ENCODE data around the gene FOXK2.

The FOXK2 gene

DNA sequence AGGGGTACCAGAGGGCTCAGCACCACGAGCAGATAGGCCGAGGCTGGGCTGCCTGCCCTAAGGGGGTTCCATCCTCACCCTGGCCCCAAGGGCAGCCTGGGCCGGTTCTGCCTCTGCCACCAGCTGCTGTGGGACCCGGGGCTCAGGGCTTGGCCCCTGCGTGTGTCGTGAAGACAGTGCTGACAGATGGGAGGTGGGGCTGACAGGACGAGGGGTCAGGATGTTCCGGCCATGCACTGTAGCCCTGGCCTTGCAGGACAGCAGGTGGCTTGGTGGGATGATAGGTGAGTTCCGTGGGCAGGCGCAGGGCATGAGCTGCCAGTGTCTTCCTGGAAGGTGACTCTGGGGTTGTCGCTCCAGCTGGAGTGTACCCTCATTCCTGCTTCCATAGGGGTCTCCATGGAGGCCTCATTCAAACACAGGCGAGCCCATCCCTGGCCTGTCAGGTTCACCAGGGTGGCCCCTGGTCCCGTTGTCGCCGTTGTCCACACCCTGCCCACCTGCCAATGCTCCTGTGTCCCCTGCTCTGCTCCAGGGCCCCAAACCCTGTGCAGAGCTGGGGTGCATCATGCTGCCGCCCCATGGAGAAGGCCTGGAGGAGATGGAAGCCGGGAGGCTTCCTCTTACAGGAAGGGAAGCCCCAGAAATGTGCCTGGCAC is 71.5 kb downstream of the FOXK2 start:
- no peak for DNase-seq (ENCODE audit: low spot score)

DNA sequence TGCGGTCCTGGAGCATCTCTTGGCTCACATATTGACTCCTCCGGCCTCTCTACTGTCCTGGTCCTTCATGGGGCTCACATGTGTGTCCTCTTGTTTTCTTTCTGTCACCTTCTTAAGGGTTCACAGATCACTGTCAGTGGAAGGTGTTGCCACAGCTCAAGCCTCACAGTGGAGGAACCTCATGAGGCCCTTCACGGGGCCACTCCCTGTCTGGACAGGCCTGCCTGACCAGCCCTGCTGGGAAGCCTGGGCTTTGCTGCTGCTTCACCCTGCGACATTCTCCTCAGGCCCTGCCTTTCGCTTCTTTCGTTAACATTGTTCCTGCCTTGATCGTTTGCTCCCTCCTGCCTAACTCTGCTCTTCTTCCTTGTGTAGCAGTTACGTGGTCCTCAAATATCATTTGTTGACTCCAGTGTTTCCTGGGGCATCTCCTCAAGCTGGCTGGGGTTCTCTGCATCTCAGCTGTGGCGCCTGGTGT is 72.8 kb downstream of the FOXK2 start:
- DNase-seq (ENCODE audit: low spot score): no peak

DNA sequence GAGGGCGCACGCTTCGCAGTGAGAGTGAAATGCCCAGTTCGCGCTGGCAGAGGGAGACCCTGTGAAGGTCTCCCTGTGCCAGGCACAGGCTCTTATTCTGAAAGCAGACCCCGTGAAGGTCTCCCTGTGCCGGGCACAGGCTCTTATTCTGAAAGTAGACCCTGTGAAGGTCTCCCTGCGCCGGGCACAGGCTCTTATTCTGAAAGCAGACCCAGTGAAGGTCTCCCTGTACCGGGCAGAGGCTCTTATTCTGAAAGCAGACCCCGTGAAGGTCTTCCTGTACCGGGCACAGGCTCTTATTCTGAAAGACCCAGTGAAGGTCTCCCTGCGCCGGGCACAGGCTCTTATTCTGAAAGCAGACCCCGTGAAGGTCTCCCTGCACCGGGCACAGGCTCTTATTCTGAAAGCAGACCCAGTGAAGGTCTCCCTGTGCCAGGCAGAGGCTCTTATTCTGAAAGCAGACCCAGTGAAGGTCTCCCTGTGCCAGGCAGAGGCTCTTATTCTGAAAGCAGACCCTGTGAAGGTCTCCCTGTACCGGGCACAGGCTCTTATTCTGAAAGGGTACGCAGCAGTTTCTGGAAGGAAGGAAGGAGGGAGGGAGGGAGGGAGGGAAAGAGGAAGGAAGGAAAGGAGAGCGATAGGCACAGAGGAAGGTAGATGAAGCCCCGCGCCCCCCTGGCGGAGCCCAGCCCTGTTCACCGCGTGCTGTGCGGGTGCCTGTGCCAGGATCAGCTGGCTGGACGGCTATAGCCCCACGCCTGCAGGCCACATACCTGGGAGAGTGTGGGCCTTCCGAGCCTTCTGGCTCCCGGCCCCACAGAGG is 73.4 kb downstream of the FOXK2 start:
- DNase-seq (ENCODE audit: low spot score): peak; percentile 92

DNA sequence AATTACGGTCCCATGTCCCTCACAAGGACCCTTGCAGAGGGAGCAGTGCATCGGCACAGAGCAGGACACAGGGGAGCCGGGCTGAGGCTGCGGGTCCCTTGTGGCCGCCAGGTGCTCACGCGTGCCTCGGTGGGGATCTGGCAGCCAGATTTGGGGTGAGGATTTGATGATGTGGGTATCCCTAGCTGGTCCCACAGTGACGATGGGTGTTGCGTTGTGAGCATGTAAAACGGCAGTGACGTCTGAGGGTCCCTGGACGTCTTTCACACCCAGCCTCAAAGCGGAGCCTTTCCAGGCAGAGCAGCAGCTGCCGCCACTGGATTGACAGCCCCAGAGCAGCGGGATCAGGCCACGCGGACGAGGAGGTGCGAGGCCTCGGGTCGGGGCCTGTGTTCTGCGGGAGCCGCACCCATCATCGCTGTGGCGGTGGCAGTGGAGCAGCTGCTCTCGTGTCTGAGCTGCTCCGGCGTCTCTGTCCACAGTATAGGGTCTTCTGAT is 74.1 kb downstream of the FOXK2 start:
- no peak for DNase-seq (ENCODE audit: low spot score)

DNA sequence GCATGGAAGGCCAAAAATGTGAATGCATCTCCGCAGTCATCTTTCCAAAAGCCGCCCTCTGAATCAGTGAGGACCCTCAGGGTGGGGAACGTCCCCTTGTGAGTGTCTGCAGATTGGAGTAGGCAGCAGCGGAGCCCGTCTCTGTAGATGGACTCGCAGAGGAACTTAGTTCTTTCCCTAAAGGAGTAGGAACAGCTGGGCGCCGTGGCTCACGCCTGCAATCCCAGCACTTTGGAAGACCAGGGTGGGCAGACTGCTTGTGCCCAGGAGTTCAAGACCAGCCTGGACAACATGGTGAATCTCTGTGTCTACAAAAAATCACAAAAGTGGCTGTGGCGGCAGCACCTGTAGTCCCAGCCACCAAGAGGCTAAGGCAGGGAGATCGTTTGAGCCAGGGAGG is 75.0 kb downstream of the FOXK2 start:
- DNase-seq (ENCODE audit: low spot score): no peak

DNA sequence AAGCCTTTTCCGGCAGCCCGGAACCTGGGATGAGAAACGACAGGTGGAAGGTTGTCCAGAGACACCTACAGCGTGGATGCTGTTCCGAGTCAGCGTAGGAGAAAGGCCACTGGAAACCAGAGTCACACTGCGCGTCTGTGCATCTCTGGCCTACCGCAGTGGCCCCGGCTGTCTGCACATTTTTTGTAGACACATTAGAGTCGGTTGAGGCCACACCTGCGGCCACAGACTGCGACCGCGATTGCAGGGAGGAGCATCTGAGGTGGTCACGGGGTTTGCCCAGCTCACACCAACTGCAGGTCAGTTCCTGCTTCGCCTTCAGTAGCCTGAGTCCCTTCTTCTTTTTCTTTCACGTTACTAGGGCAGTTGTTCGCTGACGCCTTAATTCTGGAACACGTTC is 76.4 kb downstream of the FOXK2 start:
- DNase-seq (ENCODE audit: low spot score): no peak

DNA sequence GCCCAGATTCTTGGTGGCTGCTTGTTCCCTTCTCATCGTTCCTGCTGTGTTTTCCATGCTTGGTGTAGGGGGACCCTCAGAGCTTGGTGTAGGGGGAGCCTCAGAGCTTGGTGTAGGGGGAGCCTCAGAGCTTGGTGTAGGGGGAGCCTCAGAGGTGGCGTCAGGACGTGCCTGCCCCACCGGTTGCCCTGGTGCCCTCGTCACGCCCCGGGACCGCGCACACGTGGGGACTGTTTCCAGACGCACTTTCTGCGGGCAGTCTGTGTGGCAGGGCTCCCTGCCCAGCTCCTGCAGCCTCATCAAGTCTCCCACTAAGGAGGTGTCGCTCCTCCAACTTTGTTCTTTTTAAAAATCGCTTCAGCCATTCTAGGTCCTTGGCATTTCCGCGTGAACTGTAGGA is 76.8 kb downstream of the FOXK2 start:
- no peak for DNase-seq (ENCODE audit: low spot score)

DNA sequence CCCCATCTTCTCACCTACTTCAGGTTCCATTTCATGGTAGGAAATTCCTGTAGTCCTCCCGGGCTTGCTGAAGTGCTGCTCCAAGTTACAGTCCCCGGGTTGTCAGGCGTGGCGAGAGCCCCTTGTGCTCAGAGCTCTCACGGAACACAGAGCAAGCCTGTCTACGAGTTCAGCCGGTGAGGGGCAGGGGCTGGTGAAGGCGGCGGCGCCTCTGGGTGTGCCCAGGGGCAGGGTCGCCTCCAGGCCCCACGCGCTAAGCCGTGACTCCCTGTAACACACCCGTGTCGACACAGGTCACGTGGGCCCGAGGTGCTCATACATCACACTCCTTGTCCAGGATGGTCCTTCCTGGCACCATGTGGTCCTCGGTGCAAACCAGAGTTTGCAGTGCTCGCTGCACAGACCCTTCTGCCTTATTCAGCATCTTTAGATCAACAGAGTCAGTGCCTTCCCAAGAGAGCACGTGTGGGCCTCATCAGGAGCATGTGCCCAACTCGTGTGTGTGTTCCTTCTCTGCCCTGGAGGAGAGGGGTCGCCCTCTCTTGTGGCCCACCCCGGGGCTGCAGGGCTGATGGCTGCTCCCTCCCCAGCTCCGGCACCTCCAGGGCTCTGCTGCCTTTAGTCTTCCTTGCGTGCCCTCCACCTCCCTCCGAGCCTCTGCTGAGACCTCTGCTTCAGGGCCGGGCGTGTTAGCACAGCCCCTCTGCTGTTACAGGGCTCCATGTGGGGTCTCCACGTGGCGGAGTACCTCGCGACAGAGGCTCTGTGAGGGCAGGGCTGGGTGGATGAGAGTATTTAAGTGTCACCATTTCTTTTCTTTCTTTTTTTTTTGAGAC is 77.5 kb downstream of the FOXK2 start:
- DNase-seq (ENCODE audit: low spot score): no peak

DNA sequence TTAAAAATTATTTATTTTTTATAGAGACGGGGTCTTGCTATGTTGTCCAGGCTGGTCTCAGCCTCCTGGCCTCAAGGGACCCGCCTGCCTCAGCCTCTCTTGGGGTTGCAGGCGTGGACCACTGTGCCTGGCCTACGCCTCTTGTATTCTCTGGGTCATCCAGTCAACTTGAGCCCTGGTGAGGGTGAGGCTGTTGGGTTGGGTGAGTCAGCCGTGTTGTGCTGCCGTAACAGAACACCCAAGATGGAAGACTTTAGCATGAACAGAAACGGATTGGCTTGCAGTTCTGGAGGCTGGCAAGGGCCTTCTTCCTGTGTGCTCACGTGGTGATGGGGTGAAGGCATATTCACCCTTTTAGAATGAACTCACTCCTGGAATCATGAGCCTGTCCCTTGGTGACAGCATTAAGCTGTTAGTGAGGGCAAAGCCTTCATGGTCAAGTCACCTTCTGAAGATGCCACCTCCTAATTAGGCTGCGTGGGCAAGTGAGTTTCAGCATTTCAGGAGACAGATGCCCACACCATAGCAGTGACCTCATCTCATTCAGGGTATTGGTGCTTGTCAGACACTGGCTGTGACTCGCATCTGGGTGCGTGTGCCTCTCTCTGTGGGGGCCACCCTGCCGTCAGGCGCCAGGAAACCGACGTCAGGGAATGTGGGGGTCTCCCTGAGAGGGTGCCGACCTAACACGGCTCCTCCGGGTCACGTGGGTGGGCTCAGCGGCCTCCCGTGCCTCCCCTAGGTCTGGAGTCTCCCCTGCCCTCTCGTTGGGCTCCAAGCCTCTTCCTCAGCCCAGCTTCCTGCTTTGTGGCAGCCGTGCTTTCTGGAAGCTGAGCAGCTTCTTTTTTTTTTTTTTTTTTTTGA is 79.0 kb downstream of the FOXK2 start:
- DNase-seq (ENCODE audit: low spot score): no peak

DNA sequence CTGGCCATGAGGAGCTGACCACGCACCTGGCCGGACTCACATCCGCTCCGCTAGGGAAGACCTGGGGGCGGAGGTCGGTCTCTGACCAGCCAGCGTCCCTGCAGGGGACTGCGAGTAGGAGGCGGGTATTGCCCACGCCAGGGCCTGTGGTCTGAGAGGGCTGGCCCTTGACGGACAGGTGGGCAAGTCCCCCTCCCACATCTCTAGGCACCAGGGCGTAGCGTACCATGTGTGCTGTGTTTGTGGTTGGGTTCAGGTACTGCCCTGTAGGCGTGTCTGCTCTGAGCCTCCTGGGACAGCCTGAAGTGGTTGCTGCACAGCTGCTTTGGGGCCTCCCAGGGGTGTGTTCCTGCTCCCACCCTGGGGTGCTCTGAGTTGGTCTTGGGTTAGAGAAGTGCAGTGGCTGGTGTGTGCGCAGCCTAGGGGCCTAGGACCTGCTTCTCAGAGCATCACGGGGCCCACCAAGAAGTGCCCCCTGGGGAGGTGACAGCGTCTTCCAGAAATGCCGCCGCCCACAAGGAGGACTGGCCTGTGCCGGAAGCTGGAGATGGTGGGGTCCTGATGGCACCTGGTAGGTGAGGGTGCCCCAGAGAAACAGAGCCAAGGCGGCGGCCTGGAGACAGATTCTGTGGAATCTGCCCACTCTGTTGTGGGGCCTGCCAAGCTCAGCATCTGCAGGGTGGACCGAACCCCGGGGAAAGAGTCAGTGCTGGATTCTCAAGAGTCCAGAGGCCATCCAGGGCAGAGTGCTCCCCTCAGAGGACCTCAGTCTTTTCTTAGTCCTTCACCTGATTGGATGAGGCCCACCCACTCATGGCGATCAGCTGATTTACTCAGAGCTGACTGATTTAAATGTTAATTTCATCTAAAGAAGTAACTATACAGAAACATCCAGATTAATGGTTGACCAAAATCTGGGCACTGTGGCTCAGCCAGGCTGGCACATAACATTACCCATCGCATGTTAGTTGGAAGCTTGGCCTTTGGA is 80.4 kb downstream of the FOXK2 start:
- no peak for DNase-seq (ENCODE audit: low spot score)

DNA sequence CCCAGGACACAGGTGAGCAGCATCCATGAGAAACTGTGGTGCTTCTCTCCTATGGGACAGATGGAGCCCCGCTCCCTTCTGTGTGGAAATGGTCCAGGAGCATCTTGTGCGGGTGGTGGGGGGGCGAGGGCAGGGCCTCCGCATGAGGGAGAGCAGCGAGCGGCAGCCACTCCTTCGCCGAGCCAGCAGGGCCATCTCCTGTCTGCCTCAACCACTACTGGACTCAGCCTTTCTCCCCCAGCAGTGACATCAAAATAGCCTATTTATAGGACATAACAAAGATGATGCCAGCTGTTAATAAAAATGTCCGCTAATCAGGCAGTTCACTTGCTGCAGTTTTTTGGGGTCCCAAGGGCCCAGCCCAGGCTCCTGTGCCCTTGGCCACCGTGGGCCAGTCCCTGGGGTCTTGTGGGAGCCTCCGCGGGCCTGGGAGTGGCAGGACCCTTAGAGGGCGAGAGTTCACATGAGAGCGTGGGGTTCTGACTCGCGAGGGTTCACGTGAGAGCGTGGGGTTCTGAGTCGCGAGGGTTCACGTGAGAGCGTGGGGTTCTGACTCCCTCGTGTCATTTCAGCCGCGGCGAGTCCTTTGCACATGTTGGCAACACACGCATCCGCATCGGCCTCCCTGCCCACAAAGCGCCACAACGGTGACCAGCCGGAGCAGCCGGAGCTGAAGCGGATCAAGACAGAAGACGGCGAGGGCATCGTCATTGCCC is 81.4 kb downstream of the FOXK2 start:
- DNase-seq (ENCODE audit: low spot score): no peak

DNA sequence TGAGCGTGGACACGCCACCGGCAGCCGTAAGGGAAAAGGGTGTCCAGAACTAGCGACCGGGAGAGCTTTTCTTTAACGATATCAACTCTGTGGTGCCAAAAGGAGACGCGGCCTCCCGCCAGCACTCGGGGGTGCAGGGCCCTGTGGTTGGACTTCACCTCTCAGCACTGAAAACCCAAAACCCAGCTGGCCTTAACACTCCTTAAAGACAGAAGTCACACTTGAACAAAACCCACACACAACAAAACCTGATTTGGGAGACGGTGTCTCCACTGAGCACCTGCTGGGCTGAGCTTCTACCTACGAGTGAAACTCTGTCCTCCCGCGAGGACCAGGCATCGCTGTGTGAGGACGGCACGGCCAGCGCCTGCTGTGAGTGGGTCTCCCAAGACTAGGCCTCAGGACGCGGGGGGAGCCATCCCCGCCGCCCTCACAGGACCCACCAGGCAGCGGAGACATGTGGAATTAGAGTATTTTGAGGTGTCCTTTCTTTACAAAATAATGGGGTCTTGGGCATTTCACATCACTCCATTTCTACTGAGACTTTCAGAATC is 82.0 kb downstream of the FOXK2 start:
- no peak for DNase-seq (ENCODE audit: low spot score)

DNA sequence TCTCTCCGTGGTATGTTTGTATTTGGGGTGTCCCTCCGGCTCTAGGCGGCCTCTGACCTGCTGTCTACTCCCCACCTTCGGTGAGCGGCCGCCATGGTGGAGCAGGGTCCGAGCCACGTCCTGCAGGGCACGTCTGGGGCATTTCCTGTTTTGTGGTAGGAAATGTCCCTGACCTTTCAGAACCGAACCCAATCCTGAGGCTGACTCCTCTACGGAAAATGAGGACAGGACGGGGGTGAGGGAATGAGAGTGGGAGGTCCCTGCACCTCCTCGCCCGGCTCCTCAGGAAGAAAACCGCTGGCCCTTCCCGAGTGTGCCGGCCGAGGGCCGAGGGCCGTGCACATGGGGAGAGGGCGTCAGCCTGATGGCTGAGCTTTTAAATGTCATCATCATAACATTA is 83.0 kb downstream of the FOXK2 start:
- DNase-seq (ENCODE audit: low spot score): no peak

DNA sequence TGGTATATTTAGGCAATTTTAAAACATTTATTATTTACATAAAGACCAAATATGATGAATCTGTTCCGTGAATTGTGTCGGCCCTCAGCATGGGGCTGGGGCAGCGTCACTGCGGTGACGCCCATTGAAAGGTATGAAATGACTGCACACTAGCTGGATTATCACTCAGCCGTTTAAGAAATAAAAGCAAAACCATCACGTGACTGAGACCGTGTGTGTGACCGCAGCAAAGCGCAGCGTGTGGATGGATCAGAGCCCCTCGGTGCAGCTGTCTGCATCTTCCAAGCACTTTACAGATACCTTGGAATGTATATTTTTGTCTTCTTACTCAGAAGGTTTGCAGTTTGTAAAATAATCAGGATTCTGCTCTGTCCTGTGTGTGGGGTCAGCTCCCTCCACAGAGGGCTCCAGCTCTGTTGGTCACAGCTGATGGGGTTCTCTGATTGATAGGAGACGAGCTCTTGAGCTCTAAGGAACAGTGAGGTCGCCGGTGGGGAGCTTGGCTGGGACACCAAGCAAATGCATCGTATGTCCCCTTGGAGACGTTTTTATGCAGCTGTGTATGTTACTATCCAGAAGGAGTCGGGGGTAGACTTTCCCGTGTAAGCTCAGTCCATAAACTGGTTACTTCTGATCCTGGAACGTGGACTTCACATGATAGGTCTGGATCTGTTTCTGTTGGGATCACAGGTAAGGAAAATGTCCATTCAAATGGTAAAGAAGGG is 83.6 kb downstream of the FOXK2 start:
- no peak for DNase-seq (ENCODE audit: low spot score)

DNA sequence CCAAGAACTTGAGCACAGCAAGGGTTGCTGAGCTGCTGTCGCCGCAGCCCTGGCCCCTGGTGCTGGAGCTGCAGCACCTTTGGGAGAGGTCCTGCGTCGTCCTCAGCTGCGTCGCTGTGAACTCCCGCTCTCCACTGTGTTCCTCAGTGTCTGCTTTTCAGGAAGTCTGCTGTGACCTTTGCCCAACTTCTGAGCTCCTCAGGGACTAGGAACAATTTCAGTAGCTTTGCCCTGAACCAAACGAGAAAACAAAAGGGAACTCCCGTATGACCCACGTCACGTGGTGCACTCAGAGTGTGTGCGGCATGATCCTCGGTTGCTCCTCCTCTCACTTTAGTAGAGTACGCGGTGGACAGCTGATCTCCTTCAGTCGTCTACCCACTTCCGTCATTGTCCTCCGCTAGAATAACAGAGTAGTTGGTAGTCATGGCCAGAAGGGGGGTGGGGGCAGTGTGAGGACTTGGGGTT is 84.5 kb downstream of the FOXK2 start:
- DNase-seq (ENCODE audit: low spot score): peak; percentile 87

DNA sequence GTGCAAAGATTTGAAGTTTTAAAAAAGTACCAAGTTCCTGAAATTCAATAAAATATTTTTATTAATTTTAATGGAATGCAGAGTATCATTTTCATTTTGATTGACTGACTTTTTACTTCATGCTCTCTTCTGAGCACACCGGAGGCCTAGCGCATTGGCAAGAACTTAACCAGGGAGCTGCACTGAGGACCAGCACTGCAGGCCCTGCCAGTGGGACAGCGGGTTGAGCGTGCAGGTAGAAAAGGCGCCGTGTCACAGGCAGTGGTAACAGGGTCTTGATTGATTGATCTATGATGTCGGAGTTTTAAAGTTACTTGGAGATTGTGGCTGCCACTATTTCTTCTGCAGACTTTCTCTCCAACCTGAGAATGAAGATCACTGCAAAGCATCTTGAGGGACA is 85.0 kb downstream of the FOXK2 start:
- no peak for DNase-seq (ENCODE audit: low spot score)

DNA sequence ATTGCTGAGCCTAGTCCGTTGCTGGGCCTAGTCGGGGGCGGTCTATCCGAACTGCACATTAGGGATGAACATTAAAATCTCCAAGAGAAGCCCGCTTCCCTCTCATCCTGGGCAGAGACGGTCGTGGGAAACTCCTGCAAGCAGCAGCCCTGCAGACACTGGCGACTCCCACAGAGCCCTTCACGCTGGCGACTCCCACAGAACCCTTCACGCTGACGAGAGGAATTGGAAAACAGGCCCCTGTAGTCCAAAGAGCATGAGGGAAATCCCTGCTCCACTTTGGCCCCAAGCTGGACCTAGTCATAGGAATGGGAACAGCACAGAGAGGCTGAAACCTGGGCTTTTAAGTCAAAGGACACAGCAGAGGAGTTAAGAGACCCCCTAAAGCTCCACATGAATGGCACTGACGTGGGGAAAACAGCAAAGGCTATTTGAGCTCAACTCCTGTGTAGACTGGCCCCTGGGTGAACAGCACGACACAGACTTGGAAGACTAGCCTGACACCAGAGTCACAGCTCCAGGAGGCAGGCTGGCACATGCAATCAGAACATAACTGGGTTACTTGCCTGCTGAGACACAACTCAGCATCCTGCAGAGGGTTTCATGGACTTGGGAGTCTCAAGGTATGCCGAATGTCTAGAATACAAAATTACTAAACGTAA is 86.5 kb downstream of the FOXK2 start:
- DNase-seq (ENCODE audit: low spot score): no peak

DNA sequence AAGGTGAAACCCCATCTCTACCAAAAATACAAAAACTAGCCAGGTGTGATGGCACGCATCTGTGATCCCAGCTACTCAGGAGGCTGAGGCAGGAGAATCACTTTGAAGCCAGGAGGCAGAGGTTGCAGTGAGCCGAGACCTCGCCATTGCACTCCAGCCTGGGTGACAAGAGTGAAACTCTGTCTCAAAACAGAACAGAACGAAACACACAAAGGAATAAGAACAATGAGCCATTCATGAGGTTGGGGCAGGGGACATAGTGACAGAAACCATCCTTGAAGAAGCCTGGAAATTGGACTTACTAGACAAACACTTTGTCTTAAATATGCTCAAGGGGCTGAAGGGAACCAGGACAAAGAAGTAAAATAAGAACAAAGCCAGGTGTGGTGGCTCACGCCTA is 89.3 kb downstream of the FOXK2 start:
- peak; percentile 78 for DNase-seq (ENCODE audit: low spot score)
